SW 1271 (cell line): ENCODE measurements around the gene SASH3.
"Not testable (repeated sequence)": the region's sequence is repeated elsewhere in the genome, so short reads cannot be mapped to it uniquely, and the experiment has no call there.

Experiments
- DNase-seq, 2 experiments: peaks; one replicate each; lab custom pipeline; 2025; lab: John Stamatoyannopoulos, UW

SASH3 gene

DNA sequence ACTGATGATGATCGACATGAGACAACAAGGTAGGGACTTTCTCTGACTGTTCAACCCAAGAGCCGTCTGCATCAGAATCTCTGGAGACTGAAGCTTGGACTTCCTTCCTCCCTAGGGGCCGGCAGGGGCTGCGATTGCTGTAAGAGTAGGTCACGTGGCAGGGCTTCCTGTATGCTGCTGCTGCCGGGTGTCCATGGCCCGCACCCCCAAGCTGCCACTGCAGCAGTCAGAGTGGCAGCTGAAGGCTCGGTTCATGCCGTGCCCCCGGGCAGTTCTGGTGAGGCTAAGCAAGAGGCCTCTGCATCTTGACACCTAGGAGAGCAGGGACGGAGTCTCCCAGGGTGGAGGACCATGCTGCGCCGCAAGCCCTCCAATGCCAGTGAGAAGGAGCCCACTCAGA lies at the start of gene SASH3:
Gene SASH3, plus strand, starts transcription at position 203 of the 400 bp plus-strand sequence. Its CDS starts 149 bp downstream, at position 352.
- no peak for DNase-seq

DNA sequence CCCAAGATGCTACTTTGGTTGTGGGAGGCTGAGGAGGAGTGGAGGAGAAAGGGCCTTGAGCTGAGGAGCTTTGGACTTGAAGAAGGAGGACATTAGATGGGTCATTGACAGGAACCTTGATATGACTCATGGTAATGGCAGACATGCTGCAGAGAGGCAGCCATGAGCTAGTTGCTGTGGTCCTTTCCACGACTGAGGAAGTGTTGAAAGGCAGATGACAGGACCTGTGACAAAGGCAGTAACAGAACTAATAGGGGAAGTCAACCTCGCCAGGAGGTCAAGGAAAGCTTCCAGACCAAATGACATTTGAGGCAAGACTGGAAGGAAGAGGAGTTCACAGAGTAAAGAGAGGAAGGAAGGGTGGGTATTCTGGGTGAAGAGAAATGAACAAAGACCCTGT lies 48.5 kb upstream of the SASH3 start:
- no peak for DNase-seq

DNA sequence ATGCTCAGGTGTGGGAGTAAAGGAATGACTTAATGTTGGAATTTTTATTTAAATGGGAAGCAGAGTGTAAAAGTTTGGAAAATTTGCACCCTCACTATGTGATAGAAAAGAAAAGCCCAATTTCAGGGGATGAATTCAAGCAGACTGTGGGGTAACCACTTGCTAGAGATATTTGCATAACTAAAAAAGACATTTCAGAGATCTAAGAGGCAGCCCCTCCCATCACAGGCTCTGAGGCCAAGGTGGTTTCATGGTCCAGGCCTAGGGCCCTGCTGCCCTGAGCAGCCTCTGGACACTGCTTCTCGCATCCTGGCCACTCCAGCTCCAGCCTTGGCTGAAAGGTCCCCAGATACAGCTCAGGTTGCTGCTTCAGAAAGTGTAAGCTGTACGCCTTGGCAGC lies 46.9 kb upstream of the SASH3 start:
- DNase-seq: no peak

- no peak for DNase-seq
These were observed 46.4 kb upstream of the SASH3 start for GRCh38 chrX:129733335-129733734.

GRCh38 chrX:129736491-129736890 lies 43.3 kb upstream of the SASH3 start:
- DNase-seq: no peak

- DNase-seq: no peak
These were observed 41.8 kb upstream of the SASH3 start for GRCh38 chrX:129737916-129738315.

DNA sequence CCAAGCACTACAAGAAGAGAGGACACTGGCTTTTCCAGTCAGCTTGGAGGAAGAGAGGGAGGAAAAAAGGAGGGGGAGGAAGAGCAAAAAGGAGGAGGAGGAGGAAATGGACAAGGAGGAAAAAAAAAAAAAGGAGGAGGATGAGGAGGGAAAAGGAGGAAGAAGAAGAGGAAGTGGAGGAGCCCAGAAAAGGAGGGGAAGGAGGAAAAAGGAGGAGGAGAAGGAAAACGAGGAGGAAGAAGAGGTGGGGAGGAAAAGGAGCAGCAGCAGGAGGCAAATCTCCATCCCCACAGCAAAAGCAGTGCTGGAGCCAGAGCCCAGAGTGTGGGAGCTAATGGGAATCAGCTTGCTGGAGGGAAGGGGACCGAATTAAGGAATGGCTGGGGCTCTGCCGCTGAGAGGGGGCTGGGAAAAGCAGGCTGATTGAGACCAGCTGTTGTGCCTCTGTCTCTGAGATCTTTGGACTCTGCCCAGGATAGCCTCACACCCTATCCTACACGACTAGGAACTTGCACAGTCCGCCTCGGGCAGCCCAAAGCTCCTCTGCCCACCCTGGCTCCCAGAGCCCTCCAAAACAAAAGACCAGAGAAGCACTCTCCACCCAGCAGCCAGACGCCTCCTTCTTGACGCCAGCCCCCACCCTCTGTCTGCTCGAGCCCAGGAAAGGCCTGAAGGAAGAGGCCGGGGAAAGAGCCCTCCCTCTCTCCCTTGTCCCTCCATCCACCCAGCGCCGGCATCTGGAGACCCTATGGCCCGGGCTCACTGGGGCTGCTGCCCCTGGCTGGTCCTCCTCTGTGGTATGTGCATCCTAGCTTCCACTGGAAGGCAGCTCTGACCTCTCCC lies 41.1 kb upstream of the SASH3 start, which contains the start of gene XPNPEP2:
Gene XPNPEP2, plus strand, starts transcription at position 514 of the 843 bp plus-strand sequence. Its CDS starts 235 bp downstream, at position 749.
- DNase-seq: no peak

DNA sequence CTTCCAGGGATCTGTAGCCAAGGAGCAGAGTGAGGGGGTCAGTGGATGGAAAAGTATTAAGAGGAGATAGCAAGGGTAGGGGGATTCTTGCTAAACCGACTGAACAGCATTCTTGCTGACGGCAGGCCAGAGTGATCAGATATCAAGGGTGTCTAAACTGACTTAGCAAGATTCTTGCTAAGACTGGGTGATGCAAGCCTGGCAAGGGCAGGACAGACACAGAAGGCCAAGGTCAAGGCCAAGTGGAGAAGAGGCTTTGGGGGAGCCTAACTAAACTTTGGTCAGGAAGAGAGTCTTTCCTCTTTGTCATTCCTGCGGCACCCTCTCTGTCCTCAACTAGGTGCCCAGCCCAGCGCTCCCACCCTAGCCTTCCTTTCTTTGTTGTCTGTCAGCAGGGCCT lies 40.2 kb upstream of the SASH3 start:
- DNase-seq: no peak

- DNase-seq: no peak
These were observed 37.6 kb upstream of the SASH3 start for GRCh38 chrX:129741880-129742758.

GRCh38 chrX:129742759-129743152 lies 37.0 kb upstream of the SASH3 start:
- DNase-seq: not testable (repeated sequence)

GRCh38 chrX:129743821-129744220 lies 35.9 kb upstream of the SASH3 start:
- DNase-seq: no peak

DNA sequence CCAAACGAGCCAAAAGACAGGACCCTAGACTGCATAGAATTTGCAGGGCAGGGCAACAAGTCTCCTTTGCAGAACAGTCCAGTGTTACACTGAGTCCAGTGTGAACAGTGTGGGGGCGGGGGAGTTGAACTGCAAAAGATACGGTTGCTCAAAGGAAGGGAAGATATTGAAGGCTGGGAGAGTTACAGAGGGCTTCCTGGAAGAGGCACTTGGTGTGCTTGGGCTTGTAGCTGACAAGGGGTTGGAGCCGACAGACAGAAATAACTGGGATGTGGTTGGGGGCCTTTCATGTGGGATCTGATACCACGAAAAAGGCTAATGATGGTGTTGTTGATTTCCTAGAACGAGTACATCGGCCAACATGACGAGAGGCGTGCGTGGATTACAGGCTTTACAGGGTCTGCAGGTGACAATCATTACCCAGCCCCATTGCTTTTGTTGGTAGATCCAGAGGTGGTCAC lies 34.9 kb upstream of the SASH3 start:
- no peak for DNase-seq

DNA sequence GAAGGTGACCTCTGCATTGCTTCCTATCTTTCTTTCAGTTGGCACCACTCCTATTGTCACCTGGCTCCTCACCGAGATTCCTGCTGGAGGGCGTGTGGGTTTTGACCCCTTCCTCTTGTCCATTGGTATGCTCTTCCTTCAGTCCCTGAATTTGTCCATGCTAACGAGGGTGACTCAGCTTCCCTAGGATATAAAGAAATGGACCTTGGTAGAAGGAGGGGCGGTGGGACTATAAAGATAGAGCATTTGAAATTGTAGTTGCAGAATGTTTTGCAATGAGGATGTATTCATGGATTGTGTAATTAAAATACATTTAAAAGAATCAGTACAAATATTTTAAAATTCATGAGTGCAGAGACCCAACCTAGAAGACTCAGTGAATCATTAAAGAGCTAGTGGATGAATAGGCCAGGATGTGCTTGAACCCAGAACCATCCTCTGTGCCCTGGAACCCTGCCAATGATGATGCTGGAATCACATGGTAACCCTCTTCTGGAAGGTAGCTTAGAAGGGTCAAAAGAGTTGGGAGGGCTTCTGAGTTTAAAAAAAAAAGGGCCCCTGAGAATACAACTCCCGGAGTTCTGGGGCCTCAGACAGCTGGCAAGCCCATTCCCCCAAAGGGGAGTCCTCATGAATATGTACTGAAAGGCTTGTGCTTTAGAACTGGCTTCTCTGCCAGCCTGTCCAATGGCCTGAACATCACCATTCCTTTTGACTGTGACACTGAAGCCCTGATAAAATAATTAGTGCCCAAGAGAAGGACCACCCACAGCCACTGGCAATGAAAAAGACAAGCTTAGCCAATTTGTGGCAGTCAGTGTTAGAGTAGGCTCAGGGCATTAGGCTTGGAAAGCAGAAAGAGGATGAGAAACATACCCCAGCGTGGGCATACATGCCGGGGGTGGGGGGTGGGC lies 32.9 kb upstream of the SASH3 start:
- DNase-seq: no peak

DNA sequence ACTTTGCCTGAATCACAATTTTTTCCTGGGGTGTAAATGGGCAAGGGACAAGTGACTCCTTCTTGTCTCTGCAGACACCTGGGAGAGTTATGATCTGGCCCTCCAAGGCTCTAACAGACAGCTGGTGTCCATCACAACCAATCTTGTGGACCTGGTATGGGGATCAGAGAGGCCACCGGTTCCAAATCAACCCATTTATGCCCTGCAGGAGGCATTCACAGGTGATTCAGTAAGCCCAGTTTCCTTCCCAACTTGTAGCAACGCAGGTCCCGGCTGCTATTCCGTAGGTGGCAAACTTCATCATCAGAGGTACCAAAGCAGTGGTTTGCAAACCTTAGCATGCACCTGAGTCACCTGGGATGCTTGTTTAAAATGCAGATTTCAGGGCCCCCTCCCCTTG lies 32.2 kb upstream of the SASH3 start:
- DNase-seq: no peak

- no peak for DNase-seq
These were observed 31.4 kb upstream of the SASH3 start for GRCh38 chrX:129748305-129748704.

GRCh38 chrX:129749069-129749468 lies 30.7 kb upstream of the SASH3 start:
- DNase-seq: no peak

- DNase-seq: no peak
These were observed 28.8 kb upstream of the SASH3 start for GRCh38 chrX:129750971-129751370.

- no peak for DNase-seq
These were observed 25.4 kb upstream of the SASH3 start for GRCh38 chrX:129754056-129755024.

GRCh38 chrX:129755779-129756650 lies 23.7 kb upstream of the SASH3 start:
- DNase-seq: no peak
